Neural progenitor cell (in vitro differentiated cells): ENCODE data around the gene SPAG16. TPM values are rescaled to one million over a fixed set of nuclear protein-coding genes. Genes with fewer than 3 reads are reported as not detected.
A peak's percentile ranks its signal among the peaks of the same experiment; 100 is the strongest.

Source experiments
- DNase-seq: peaks from one replicate; pipeline ENCODE4 v3.0.0-alpha.2; 2016; ENCODE audit warnings: low spot score
- H2AFZ ChIP-seq: fragments of 200-600 bp; sonication (generic); replicated peaks from 2 replicates; pipeline ENCODE4 v1.6.1; 2016; ENCODE audit warnings: antibody characterized with exemption
- H3F3A ChIP-seq: fragments of 200-600 bp; sonication (generic); 2 replicates; pipeline ENCODE4 v1.6.1; 2016; ENCODE audit warnings: antibody characterized with exemption, low read depth
- H3K27ac ChIP-seq: fragments of 200-600 bp; sonication (generic); 2 replicates; pipeline ENCODE4 v1.5.1; 2016; ENCODE audit warnings: mild to moderate bottlenecking
- H3K27me3 ChIP-seq: fragments of 200-600 bp; sonication (generic); 2 replicates; pipeline ENCODE4 v1.6.1; 2016; ENCODE audit warnings: mild to moderate bottlenecking, moderate library complexity
- H3K36me3 ChIP-seq: fragments of 200-600 bp; sonication (generic); 2 replicates; pipeline ENCODE4 v1.5.1; 2016
- H3K4me1 ChIP-seq: fragments of 200-600 bp; sonication (generic); 2 replicates; pipeline ENCODE4 v1.6.1; 2016; ENCODE audit warnings: mixed run types
- H3K4me2 ChIP-seq: fragments of 200-600 bp; sonication (generic); 2 replicates; pipeline ENCODE4 v1.6.1; 2016
- H3K4me3 ChIP-seq: fragments of 200-600 bp; sonication (generic); 2 replicates; pipeline ENCODE4 v1.5.1; 2016
- H3K79me2 ChIP-seq: fragments of 200-600 bp; sonication (generic); 2 replicates; pipeline ENCODE4 v1.6.1; 2016; ENCODE audit warnings: low read depth
- H3K9ac ChIP-seq: fragments of 200-600 bp; sonication (generic); 2 replicates; pipeline ENCODE4 v1.6.1; 2016
- H3K9me3 ChIP-seq: fragments of 200-600 bp; sonication (generic); 2 replicates; pipeline ENCODE4 v1.5.1; 2016; ENCODE audit warnings: low read depth
- H4K20me1 ChIP-seq: fragments of 200-600 bp; sonication (generic); 2 replicates; pipeline ENCODE4 v1.6.1; 2016; ENCODE audit warnings: low read depth
- H3K27ac Mint-ChIP-seq: 3 replicates; pipeline ENCODE4 v1.8.0; 2021; ENCODE audit warnings: mixed read lengths
- H3K27me3 Mint-ChIP-seq: 2 replicates; pipeline ENCODE4 v1.8.0; 2022; ENCODE audit warnings: low read depth, mild to moderate bottlenecking, inconsistent platforms, moderate library complexity, mixed read lengths; ENCODE audit not compliant: insufficient read depth
- H3K36me3 Mint-ChIP-seq: 3 replicates; pipeline ENCODE4 v1.8.0; 2021; ENCODE audit warnings: mixed read lengths
- H3K4me1 Mint-ChIP-seq: 3 replicates; pipeline ENCODE4 v1.8.0; 2021; ENCODE audit warnings: mixed read lengths
- H3K4me3 Mint-ChIP-seq: 3 replicates; pipeline ENCODE4 v1.8.0; 2021; ENCODE audit warnings: mild to moderate bottlenecking, moderate library complexity, mixed read lengths
- H3K9me3 Mint-ChIP-seq: 3 replicates; pipeline ENCODE4 v1.8.0; 2020; ENCODE audit warnings: mixed read lengths
- EZH2 ChIP-seq: fragments of 200-600 bp; sonication (generic); IDR thresholded peaks from 2 replicates; pipeline ENCODE4 v1.6.1; 2017; ENCODE audit warnings: antibody characterized with exemption, mild to moderate bottlenecking, moderate library complexity
- EZH2phosphoT487 ChIP-seq: fragments of 200-600 bp; sonication (generic); IDR thresholded peaks from 2 replicates; pipeline ENCODE4 v1.6.1; 2017; ENCODE audit warnings: antibody characterized with exemption
- total RNA-seq: library from RNA; depleted of rRNA; stranded (reverse); fragments of >200 nt; gene quantifications from 2 replicates; pipeline ENCODE4 v1.2.3, GENCODE V29; 2015; ENCODE audit warnings: low replicate concordance
- TF ChIP-seq, protein P1 (sequence below): fragments of 200-600 bp; sonication (generic); IDR thresholded peaks from 2 replicates; pipeline ENCODE4 v1.5.1; 2017; ENCODE audit warnings: antibody characterized with exemption, mild to moderate bottlenecking

The SPAG16 gene
- total RNA-seq, 1 donor from 2014 or later, result 70.3 TPM

- Histone ChIP-seq H3K27me3 (no peaks in the 10 kb centered on the region), H3K79me2 (no peaks in the 10 kb centered on the region), H3K9me3 (no peaks in the 10 kb centered on the region), H3K36me3 (no peaks in the 10 kb centered on the region), H3F3A (no peaks in the 10 kb centered on the region), H3K27ac (no peak overlapping the region), H3K9ac (no peak overlapping the region), H3K4me3 (no peak overlapping the region), H3K4me1 (peaks cover 8% of the 10 kb centered on the region), H2AFZ (no peak overlapping the region), H3K4me2 (no peak overlapping the region), H4K20me1 (no peaks in the 10 kb centered on the region)
- H3K4me1 Mint-ChIP-seq, result peaks cover 4% of the 10 kb centered on the region
- TF ChIP-seq EZH2phosphoT487 (no peak), EZH2 (no peak)
- TF ChIP-seq, protein P1, sequence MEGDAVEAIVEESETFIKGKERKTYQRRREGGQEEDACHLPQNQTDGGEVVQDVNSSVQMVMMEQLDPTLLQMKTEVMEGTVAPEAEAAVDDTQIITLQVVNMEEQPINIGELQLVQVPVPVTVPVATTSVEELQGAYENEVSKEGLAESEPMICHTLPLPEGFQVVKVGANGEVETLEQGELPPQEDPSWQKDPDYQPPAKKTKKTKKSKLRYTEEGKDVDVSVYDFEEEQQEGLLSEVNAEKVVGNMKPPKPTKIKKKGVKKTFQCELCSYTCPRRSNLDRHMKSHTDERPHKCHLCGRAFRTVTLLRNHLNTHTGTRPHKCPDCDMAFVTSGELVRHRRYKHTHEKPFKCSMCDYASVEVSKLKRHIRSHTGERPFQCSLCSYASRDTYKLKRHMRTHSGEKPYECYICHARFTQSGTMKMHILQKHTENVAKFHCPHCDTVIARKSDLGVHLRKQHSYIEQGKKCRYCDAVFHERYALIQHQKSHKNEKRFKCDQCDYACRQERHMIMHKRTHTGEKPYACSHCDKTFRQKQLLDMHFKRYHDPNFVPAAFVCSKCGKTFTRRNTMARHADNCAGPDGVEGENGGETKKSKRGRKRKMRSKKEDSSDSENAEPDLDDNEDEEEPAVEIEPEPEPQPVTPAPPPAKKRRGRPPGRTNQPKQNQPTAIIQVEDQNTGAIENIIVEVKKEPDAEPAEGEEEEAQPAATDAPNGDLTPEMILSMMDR, result no peak
- H3K9me3 Mint-ChIP-seq, result peaks cover 2% of the 10 kb centered on the region
- H3K36me3 Mint-ChIP-seq, result no peaks in the 10 kb centered on the region
- H3K27ac Mint-ChIP-seq, result no peak overlapping the region
- H3K27me3 Mint-ChIP-seq, result peaks cover 3% of the 10 kb centered on the region
- no peak overlapping the region for H3K4me3 Mint-ChIP-seq
- no peak for DNase-seq
Measured at GRCh38 chr2:214215107-214215506, 930.8 kb downstream of the SPAG16 start.

DNA sequence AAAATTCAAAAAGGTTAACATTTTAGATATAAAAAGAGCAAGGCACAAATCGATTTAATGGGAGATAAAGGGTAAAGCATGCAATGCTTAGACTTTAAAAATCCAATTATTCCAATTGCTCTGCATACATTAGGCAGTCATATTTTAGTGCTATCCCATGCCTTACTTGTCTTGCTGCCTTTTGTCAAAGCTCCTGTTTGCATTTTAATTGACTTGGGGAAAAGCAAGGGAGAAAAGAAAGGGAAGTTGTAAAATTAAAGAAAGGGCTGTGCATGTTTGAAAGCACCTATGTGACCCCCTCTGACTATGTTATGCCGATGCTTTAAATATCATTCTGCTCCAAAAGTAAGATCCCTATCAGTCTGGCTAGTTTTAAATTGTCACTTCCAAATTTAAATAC, 932.9 kb downstream of the SPAG16 start:
- TF ChIP-seq, protein P1, result no peak
- no peak for TF ChIP-seq EZH2
- H3K4me3 ChIP-seq, result no peak overlapping the region
- H3K79me2 ChIP-seq, result no peaks in the 10 kb centered on the region
- no peak overlapping the region for H3K27ac ChIP-seq
- H3K36me3 Mint-ChIP-seq, result no peaks in the 10 kb centered on the region
- H3K9me3 Mint-ChIP-seq, result peaks cover 2% of the 10 kb centered on the region
- H3F3A ChIP-seq, result no peaks in the 10 kb centered on the region
- H3K4me3 Mint-ChIP-seq, result no peak overlapping the region
- H3K4me1 ChIP-seq, result peaks cover 8% of the 10 kb centered on the region
- H4K20me1 ChIP-seq, result no peaks in the 10 kb centered on the region
- H3K36me3 ChIP-seq, result no peaks in the 10 kb centered on the region
- no peak overlapping the region for H3K4me2 ChIP-seq
- H3K27ac Mint-ChIP-seq, result no peak overlapping the region
- H2AFZ ChIP-seq, result no peak overlapping the region
- H3K9me3 ChIP-seq, result no peaks in the 10 kb centered on the region
- DNase-seq, result no peak
- H3K27me3 ChIP-seq, result no peaks in the 10 kb centered on the region
- peaks cover 4% of the 10 kb centered on the region for H3K4me1 Mint-ChIP-seq
- H3K27me3 Mint-ChIP-seq, result peaks cover 3% of the 10 kb centered on the region
- H3K9ac ChIP-seq, result no peak overlapping the region

- peaks cover 3% of the 10 kb centered on the region for H3K27me3 Mint-ChIP-seq
- peaks cover 2% of the 10 kb centered on the region for H3K9me3 Mint-ChIP-seq
- Histone ChIP-seq H3K36me3 (no peaks in the 10 kb centered on the region), H3K9me3 (no peaks in the 10 kb centered on the region), H3K27me3 (no peaks in the 10 kb centered on the region), H3K4me1 (peaks cover 8% of the 10 kb centered on the region), H3F3A (no peaks in the 10 kb centered on the region), H2AFZ (no peak overlapping the region), H3K4me2 (no peak overlapping the region), H3K9ac (no peak overlapping the region), H3K27ac (no peak overlapping the region), H4K20me1 (no peaks in the 10 kb centered on the region), H3K4me3 (no peak overlapping the region), H3K79me2 (no peaks in the 10 kb centered on the region)
- no peaks in the 10 kb centered on the region for H3K36me3 Mint-ChIP-seq
- DNase-seq, result peak; percentile 5
- H3K27ac Mint-ChIP-seq, result no peak overlapping the region
- no peak overlapping the region for H3K4me3 Mint-ChIP-seq
- peaks cover 4% of the 10 kb centered on the region for H3K4me1 Mint-ChIP-seq
- TF ChIP-seq EZH2phosphoT487 (no peak), EZH2 (no peak)
- TF ChIP-seq, protein P1, result no peak
Measured at GRCh38 chr2:214217599-214217998, 933.3 kb downstream of the SPAG16 start.
